HG03060 (cell line): ENCODE results near the gene CNTNAP2.

Experiments
- ATAC-seq: cut with Tn5 transposase; IDR thresholded peaks from one replicate; pipeline ENCODE4 v1.9.1; 2021; ENCODE audit warnings: low read depth, moderate number of reproducible peaks; ENCODE audit not compliant: unreplicated experiment

The CNTNAP2 gene

GRCh38 chr7:147282204-147282603 is 1165.6 kb downstream of the CNTNAP2 start:
- no peak for ATAC-seq

DNA sequence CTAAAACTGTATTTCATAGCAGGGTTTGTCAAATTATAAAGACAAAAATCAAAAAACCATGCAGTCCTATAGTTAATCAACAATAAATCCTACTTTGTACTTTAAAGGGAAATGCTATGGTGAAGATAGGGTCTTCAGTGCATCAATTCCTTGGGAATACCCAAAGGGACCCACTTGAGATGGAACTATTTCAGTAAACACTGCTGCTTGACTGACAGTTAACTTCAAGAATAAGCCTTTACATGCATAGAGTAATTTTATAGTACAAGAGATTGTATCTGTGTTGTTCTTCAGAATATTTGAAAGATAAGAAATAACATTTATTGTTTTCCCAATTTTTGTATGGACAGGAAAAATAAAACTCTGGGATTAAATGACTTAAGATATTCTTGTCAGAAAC is 1179.6 kb downstream of the CNTNAP2 start:
- ATAC-seq, result no peak

DNA sequence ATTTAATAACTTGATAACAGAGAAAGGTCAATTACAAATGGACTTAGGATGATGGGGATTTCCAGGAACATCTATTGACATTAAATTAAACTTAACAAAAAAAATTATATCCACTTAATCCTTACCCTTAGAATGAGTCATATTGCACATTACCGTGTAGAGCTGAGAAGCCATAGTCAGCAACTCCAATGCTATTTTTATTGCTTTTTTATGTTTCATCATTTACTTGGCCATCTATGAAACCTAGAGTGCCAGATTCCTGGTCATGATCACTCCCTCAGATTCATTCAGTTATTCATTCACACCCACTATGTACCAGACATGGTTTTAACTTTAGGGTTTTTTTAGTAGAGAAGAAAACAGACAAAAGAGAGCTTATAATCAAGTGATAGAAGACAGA is 1180.4 kb downstream of the CNTNAP2 start:
- ATAC-seq, result no peak

DNA sequence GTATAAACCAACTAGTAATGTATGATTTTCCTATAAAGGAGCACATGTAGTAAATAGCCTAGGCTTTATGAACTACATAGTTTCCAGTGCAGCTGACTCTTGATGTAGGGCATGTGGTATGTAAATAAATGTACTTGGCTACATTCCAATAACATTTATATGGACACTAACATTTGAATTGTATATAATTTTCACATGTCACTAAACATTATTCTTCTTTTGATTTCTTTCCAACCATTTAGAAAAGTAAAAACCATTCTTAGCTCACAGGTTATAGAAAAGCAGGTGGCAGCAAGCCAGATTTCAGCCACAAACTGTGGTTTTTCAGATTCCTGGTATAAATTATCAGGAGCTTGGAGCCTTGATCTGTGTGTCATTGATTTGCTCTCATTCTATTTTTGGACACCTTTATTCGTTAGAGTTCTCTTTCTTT is 1182.0 kb downstream of the CNTNAP2 start:
- no peak for ATAC-seq

- ATAC-seq, result no peak
These were observed 1183.7 kb downstream of the CNTNAP2 start for GRCh38 chr7:147300293-147300692.

GRCh38 chr7:147304376-147304775 is 1187.8 kb downstream of the CNTNAP2 start:
- ATAC-seq, result no peak

DNA sequence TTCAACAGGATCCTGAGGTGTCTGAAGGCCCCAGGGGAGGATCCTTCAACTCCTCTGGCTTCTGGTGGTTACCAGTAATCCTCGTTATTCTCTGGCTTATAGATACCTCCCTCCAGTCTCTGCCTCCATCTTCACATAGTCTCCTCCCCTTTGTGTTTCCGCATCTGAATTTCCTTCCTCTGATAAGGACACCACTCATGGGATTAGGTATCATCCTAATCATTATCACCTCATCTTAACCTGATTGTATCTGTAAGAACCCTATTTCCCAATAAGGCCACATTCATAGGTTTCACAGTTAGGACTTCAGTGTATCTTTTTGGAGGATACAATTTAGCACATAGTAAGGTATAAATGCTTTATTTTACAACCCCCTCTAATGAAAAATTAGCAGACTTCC is 1189.2 kb downstream of the CNTNAP2 start:
- ATAC-seq, result no peak

DNA sequence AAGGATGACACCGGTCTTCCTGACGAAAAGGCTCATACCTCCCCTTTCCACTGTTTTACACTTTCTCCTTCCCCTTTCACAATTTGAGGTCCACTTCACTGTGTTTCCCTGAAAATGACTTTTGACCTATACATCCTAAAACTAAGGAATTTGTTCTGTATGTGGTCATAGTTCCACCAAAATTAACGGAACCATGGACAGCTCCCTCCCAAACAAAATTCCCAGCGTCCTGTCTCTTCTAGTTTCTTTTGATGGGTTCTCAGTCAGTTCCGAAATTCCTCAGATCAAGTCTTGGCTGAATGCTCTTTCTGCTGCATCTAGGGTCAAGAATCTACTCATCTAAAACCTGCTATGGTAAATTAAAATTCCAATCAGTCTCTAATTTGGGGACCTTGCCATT is 1191.9 kb downstream of the CNTNAP2 start:
- no peak for ATAC-seq

DNA sequence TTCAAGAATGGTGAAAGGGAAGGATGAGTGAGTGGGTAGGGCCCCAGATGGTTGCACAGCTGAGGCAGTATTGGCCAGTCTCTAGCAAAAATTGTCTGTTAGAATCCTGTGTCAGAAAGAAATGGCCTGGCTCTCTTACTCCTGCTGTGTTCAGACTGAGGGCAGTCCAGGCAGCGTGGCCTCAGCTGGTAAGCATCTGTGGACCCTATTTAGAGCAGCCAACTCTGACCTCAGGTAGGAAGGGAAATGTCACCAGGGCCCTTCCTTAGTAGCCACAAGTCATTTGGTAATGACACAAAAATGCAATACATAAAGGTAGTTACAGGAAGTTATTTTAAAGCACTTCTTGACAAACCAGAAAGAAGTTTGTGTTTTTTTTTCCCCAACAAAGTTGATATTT is 1194.7 kb downstream of the CNTNAP2 start:
- no peak for ATAC-seq

- no peak for ATAC-seq
These were observed 1204.9 kb downstream of the CNTNAP2 start for GRCh38 chr7:147321504-147321903.

- ATAC-seq, result no peak
These were observed 1216.4 kb downstream of the CNTNAP2 start for GRCh38 chr7:147332988-147333387.

GRCh38 chr7:147363101-147363500 is 1246.5 kb downstream of the CNTNAP2 start:
- no peak for ATAC-seq

- no peak for ATAC-seq
These were observed 1259.6 kb downstream of the CNTNAP2 start for GRCh38 chr7:147376192-147376591.

DNA sequence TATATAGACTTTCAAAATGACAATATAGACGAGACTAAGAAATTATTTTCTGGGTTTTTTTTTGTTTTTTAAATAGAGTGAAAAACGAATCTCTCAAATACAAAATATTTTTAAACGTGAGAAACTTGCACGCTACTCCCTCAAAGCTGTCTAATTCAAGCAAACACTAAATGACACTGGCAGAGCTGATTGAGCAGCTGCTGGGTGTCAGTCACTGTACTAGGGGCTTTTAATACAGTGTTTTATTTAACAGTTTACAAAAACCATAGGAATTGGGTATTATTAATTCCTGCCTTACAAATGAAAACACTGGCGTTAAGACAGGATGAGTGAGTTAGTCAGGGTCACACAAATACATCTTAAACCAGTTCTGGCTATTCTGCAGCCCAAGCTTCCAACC is 1264.3 kb downstream of the CNTNAP2 start:
- no peak for ATAC-seq

GRCh38 chr7:147394329-147394728 is 1277.7 kb downstream of the CNTNAP2 start:
- ATAC-seq, result no peak

DNA sequence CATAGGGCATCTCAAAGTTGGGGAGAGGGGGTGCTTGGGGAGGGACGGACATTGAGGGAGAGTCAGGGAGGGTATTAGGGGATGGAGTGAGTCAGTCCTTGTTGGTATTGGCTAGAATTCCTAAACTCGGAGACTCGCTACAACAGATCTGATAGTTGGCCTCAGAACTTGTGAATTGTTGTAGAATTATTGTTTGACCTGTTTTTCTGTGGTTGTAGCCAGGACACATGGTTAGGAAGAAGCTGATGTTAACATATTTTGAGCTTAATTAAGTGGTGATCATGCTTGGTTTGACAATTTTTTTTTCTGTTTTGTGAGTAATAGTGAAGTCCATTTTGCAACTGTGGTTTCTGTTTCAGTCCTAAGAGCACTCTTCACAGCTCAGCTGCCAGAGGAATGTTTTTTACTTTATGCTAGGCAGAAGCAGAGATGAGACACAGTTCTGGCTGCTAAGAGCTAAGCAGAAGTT is 1283.7 kb downstream of the CNTNAP2 start:
- no peak for ATAC-seq

DNA sequence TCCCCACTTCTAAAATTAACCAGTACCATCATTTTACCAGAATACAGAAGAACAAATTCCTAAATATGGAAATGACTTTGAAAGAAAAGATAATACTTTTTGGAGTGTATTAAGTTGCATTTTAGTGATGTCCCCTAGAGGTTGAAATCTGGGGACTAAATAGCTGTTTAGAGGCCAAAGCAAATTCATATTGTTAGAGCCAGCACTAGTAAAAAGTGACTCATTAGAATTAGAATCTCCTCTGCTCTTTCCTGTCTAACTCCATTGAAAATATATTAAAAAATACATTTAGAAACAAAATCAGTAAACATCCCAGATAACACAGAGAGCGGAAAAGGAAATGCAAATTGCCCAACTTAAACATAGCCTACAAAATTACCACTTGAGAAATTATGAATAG is 1284.3 kb downstream of the CNTNAP2 start:
- no peak for ATAC-seq

DNA sequence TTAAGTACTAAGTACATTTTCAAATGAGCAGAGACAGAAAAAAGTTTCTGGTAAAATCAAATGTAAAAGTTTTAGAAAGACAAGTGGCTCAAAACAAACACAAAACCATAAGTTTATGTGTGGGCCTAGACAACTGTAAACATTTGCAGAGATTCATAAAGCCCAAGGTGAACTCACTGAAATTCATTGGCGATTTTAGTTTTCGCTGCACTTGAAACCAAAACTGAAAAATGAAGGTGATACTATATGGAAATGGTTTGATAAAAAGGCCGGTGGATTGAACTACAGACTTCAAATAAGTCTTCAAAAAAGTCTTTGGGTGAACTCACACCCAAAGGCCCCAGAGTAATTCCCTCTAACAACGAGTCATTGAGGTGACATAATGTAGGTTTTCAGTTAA is 1289.0 kb downstream of the CNTNAP2 start:
- ATAC-seq, result no peak

DNA sequence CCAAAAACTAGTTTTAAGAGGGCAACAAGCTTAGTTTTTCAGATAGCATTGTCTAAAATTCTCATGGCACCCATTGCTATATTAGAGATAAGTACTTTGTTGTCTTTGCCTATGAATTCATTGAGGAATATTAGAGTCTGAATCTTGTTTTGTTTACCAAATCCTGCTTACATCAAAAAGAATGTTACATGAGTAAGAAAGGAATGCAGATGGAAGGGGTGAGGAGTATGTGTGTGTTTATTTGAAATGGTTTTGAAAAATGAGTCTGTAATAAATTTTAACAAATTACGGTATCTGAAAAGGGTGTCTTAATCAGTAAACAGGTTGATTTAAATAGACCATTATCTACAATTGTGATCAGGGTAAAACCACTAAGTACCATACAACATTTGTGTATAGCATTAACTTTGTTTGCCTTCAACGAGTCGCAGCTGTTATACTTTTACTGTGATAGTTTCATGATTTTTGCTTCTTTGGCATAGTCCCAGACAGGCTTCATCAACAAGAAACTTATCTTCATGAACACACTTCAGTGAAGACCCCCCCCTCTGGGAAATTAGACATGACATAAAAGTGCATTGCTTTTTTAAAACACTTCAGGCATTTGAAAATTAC is 1290.0 kb downstream of the CNTNAP2 start:
- ATAC-seq, result no peak

DNA sequence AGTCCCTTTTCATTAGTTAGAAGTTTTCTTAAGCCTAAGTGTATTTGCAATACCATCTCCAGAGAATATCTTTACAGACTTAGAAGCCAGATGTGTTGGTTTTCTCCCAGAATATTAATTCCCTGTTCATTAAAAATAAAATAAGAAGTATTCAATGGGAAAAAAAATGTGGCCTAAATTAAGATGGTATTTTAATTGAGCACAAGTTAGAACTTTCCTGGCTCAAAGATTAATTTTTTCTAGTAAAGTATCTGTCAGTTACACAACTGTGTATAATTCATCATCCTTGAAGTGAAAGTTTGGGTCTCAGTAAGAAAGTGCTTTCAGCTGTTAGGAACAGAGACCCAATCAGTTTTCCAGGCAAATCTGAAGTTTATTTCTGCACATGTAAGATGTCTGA is 1294.5 kb downstream of the CNTNAP2 start:
- ATAC-seq, result no peak

- ATAC-seq, result no peak
These were observed 1295.5 kb downstream of the CNTNAP2 start for GRCh38 chr7:147412109-147412508.

DNA sequence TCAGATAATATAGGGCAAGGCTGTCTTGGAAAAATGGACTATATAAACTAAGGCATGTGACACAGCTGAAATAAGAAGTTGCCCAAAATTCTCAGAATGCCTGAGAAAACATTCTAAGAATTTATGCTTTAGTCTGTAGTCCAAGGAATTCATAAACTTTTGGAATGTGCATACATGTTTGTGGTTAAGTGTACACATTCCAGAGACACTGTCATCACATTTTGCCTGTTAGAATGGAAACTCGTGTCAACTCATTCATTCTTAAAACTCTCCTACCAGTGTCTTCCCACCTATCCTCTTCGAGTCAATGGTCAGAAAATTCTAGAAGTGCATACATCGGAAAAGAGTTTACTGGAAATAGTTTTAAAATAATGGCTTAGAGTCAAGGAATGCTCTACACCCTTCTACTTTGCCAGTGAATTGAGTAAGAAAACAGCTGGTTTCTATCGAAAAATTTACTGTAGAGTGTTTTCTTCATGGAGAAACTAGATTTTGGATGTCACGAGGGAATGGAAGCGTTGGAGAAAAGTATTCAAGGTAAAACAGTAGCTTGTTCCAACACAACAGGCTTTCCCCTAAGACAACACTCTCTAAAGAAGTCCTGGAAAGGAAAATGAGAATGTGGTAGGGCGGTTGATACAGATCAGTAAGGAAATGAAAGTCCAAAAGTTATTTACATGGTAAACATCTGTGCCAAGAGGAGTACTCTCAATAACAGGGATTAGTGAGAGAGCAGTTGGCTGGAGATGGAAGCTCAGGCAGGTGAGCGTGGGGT is 1296.4 kb downstream of the CNTNAP2 start:
- ATAC-seq, result no peak
